Ureter (tissue), 1 donor: ENCODE results near the gene RASGRP2. TPM values are rescaled to one million over a fixed set of nuclear protein-coding genes. Genes with fewer than 3 reads are reported as not detected.

Source experiments
- DNase-seq: peaks from one replicate; pipeline ENCODE4 v3.0.0-alpha.2; 2020; ENCODE audit warnings: low spot score
- total RNA-seq: library from RNA; stranded (reverse); gene quantifications from one replicate; pipeline ENCODE4 v1.2.4, GENCODE V29; 2023
- donor health status: DM: yes; HTN: yes; CAD: no.

RASGRP2 gene
- total RNA-seq, 1 donor from 2014 or later = 23.3 TPM

DNA sequence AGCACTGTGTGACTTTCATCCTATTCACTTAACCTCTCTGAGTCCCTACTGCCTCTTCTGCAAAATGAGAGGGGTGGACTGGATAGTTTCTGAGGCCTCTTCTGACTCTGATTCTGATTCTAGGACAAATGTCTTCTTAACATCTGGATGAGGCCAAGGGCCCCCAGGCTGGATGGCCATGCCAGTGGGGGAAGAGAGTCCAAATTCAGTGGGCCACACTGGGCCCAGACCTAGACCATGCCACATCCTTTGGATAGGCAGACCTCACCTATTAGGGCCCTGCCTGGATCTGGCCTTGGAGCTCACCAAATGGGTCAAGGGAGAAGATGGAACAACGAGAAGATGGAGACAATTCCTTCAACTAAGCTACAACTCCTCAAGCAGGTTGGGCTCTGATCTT, 45.5 kb downstream of the RASGRP2 start:
- DNase-seq = no peak

DNA sequence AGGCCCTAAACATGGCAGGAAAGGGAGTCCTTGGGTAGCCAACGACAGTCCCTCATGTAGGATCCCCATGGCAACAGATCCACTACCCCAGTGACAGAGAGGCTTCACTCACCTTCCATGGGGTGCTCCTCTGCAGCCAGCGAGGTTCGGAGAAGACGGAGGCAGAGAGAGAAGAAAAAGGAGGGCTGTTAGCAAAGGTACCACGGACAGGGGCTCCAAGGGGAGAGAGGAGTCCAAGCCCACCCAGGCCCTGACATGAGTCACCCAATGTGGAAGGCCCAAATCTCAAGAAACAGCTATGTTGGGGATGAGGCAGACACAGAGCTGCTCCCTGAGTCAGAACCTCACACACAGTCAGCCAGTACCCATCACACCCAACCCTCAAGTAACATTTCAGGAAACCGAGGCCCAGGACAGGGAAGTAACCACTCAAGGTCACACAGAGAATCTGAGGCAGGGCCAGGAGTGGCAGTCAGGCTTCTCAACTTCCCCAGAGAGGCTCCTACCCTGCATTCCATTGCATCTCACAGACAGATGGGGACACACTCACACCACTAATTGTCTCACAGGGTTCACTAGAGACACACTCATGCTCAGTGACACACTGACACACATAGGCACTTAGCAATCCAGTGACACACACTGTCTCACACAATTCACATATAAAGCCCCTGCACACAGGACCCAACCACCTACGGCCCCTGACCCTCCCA, 46.1 kb downstream of the RASGRP2 start:
- DNase-seq = no peak

DNA sequence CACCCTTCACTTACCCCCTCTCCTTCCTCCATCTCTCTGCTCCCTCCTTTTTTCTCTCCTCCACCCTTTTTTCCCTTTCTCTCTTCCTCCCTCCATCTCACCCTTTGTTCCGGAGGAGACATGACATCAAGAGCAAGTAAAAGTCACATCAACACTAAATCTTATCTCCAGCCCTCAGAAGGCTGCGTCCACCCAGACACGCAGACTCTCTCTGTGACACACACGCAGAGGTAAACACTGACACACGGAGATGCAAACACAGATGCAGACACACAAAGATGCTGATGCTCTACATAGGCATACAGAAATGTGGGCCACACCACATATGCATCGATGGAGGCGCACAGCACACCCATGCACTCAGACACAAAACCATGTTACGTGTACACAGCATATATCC, 47.9 kb downstream of the RASGRP2 start:
- no peak for DNase-seq

DNA sequence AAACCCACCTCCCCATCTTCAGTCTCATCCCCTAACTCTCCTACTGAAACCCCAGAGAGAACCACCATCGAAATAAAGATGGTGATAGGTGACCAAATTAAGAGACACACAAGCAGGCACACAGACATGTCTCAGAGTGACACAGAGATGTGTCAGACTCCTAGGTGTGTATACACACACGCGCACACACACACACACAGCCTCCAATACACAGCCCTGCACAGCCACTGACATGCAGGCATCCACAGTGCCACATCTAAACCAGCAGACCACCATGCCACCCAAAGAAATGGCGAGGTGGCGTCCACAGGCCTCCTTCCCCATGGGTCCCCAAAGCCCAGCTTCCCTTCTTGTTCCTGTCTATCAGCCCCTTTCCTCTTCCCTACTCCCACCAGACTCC, 48.4 kb downstream of the RASGRP2 start:
- DNase-seq = no peak

DNA sequence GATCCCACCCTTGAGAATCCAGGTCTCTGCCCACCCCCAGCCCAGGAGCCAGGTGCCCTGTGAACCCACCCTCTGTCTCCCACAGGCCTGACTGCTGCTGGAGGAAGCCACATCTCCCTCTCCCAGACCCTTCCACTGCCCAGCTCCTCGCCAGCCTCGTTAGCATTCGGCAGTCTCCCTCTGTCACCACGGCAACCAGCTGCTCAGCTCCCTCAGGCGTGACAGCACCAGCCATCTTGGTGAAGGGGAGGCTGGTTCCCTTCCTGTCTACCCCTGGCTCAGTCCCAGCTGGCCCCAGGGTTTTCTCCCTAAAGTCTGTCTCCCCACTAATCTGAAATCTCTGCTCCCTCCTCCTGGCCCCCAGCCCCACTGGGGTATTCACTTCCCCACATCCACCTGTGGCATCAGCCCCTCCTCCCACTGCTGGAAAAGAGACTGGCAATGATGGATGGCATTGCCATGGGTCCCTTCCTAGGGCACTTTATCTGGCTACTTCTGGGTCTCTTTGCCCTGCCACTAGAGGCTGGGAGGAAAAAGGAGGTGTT, 49.0 kb downstream of the RASGRP2 start:
- DNase-seq = no peak

DNA sequence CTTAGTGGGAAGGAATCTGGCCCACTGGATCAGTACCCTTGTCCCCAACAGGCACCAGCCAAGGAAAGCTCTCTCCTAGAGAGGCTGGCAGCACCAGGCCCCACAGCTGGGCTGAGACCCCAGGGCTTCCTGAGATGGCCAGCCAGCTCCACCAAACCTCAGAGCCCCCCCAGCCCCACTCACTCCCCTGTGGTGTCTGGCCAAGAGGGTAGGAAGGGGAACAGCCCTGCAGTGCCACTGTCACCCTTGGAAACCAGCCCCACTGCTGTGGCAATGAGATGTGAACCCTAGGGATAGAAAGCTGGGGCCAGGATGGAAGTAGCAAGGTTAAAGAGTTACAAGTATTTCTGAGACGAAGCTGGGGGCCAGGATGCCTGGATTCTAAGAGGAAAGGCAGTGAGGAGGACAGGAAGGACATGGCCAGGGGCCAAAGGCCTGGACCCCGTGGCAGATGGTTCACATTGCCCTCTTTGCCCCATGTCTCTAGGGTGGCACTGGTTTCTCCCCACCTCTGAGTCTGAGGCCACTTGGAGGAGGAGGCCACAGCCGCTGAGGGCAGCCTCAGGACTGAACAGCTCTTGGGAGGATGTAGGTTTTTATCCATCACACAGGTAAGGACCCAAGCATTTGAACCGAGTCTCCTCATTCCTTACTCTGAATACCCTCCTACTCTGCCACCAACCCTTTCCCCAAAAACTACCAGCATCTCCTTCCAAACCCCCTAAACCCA, 49.8 kb downstream of the RASGRP2 start:
- no peak for DNase-seq

DNA sequence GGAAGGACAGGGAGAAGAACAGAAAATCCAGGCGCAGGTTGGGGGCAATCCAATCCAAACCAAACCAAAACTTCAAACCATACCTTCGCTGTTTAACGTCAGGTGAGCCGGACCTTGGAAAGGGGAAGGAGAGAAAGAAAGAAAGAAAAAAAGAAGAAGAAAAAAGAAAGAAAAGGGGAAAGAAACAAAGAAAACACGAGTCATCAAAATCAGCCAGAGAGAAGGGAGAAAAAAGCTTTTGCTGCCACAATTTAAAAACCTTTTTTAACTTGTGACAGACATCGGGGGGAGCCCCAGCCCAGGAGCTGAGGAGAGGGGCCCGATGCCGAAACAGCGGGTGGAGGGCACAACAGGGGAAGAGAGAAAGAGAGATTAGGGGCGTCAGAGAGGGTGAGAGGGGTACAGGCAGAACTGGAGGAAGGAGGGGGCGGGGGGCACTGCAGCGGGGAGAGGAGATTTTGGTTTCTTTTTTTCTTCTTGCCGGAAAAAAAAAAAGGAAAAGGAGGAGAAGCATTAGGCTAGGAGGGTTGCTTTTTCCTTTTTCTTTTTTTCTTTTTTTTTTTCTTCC, 51.1 kb downstream of the RASGRP2 start:
- no peak for DNase-seq

DNA sequence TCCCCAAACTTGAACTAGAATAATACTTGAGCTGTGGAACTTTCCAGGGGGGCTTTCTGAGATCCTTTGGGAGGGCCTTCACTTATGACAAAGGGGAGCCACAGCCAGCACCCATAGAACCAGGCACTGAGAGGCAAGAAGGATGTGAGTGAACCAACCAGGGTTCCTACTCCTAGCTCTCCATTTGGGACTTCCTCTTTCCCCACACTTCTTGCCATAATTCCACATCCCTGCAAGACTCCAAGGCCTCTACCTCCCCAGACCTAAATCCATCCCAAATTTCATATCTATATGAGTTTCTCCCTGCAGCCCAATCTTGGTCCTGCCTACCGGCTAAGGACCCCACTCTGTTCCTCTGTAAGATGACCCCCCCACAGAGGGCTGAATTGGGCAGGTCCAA, 52.4 kb downstream of the RASGRP2 start:
- DNase-seq = no peak

DNA sequence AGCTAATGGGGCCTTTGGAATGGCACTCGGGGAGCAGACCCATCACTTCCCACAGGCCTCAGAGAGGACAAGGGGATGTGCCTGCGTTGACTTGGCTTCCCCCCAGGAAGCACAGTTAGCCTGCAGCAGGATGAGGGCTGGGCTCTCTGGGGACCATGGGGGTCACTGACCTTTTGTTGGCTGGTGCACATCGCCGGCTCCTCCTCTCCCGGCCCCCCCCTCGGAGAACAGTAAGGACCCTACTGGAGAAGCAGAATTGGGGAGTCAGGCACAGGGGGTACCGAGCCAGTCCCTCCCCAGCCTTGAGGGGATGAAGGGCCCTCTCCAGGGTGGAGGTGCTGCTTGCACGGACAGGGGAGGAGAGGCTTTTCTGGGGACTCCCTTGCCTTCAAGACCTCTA, 53.7 kb downstream of the RASGRP2 start:
- no peak for DNase-seq

DNA sequence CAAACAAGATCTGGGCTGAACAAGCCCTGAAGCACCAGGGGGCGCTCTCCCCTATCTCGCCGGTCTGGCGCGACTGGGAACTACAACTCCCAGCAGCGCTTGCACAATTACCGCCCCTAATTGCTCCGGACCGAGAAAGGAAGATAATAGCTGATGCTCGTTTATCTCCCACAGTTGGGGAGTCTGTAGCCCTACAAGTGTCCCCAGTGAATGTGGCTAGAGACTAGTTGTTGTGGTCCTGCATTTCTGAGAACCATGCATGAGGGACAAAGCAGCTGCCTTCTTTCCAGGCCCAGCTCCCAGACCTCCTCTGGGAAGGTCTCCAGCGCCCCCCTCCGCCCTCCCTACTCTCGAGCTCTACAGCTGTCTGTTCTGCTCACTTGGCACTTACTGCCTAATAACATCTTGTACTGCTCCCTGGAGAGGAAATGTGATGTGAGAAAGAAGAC, 55.4 kb downstream of the RASGRP2 start:
- peak; percentile 87 for DNase-seq

DNA sequence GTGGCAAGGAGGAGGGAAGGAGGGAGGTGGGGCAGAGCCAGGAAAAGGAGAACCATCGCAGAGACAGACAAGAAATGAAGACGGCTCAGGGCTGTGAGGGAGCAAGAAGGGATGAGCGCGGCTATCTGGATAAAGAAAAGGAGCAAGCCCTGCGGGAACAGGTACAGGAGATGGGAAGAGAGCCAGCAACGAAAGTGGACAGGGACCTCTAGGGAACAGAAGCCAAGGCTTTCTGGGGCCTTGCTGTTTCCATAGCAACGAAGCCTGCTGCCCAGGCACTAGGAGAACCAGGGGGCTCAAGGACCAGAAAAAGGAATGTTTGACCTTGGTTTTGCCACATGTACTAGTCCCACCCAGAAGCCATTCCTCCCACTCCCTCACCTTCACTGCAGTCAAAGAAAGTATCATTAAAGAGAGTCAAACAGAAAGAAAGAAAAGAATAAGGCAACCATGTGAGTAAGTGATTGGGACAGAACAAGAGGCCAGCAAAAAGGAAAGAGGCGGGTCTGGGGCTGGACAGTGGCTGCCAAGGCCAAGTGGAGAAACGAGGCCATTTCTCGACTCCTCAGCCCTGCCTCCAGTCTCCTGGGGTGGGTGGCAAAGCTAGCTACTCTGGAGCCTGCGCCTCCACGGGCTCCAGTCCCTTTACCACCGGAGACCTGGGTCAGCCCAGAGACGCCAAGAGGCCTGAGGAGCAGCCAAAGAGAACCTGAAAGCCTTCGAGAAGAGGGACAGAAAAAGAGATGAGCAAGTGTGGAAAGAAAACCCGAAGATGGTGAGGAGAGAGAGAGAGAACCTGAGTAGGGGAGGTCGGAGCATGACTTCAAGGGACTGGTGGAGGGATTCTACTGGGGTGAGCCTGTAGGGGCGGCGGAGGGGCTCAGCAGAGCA, 56.1 kb downstream of the RASGRP2 start:
- DNase-seq = no peak

DNA sequence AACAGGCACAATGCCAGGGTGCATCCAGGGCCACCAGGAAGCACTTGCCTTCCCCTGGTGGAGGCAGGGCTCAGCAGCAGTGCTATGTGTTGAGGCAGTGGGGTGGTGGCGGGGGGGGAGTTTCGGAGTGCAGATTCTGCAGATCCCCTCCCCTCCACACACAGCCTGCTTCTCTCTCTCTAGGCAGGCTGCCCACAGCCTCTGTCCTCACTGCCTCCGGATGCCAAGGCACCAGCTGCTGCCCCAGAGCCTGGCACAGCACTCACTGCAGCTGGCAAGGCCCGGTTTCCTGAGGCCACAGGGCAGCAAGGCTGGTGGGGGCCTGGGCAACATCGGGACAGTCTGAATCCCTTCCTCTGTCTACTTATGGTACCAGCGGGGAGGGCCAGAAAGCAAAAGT, 56.7 kb downstream of the RASGRP2 start:
- no peak for DNase-seq

DNA sequence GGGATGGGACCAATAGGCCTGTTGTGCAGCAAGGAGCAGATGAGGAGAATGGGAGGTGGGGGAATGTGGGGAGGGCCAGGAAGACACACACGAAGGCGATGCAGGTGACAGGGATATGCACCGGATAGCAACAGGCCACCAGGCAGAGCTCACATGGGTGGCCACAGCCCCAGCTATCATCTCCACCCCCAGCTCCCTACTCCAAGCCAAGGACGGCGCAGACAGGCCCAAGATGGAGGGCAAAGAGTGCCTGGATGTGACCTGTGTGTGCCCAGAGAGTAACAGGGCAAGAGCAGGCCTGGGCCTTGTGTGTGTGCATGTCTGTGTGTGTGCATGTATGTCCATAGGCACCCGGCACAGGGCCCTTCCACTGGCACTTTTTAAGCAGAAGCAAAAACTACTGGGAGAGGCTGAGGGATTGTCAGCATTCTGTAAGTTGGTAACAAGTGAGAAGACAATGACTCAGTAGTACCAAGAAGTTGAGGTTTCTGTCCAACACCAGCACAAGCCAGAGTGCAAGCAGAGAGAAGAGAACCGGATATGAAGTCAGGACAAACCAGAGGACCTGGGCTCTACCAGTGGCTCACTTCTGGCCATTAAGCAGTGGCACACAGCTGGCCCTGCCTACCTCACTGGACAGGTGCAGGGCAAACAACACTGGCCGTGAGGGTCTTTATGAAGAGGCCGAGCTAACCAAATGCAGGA, 57.3 kb downstream of the RASGRP2 start:
- no peak for DNase-seq

DNA sequence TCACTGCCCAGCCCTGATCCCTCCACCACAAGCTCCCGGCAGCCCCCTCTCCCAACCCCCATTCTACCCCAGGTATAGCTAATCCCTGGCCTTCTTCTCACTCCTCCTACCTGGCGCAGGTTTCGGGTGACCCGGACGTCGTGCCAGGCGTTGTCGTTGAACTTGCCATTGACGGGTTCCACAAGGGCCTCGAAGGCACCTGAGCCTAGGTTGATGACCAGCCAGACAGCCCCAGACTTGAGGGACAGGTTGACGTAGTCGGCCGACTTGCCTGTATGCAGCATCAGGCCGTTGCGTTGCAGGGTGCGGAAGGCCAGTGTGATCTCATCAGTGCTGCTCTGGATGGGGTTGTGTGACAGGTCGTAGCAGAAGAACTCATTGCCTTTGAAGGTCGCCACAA, 58.4 kb downstream of the RASGRP2 start:
- DNase-seq = no peak

DNA sequence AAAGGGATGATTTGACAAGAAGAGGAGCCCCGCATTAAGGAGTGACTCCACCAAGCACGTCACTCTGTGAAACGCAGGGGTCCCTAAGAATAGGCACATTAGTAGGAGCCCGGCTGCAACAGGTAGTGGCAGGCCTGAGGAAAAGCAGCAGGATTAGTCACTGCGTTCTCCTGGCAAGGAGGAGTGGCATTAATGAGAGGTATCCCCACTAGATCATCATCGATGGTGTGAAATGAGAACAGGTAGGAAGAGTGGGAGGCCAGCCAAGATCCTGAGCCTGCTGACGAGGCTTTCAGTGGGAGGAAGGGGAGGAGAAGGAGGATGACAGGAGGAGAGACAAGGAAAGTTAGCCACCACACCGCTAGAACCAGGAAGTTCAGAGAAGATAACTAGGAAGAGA, 59.6 kb downstream of the RASGRP2 start:
- no peak for DNase-seq

DNA sequence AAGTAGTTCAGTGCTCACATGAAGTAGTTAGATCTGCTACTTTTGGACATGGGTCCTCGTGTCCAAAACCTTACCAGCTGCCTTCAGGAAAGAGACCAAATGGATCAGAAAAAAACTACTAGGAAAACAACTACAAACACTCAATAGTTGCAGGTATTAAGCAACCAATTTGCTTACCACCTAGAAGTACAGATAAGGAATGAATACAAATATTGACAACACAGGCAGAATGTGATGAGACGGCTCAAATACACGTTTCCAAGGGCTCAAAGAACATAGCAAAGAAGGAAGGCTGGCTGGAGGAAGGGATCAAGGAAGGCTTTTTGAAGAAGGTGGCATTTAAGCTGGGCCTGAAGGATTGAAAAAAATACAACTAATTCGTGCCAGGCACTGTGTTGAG, 62.8 kb downstream of the RASGRP2 start:
- DNase-seq = no peak

DNA sequence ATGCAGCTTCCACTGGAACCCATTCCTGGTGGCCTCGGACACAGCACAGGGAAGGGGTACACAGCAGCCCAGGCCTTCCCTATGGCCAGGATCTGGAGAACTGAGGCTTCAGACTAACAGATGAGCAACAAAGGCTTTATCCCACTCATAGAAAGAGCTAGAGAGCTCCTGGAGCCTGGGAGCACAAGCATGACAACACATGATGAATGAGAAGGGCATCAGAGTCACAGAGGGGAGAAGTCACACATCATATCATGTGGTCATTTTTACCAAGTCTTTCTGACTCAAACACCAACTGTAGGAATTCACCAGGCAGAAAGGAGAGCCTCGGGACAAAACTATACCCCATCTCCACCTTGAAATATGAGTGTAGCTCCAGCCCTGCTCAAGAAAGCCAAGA, 64.1 kb downstream of the RASGRP2 start:
- no peak for DNase-seq

DNA sequence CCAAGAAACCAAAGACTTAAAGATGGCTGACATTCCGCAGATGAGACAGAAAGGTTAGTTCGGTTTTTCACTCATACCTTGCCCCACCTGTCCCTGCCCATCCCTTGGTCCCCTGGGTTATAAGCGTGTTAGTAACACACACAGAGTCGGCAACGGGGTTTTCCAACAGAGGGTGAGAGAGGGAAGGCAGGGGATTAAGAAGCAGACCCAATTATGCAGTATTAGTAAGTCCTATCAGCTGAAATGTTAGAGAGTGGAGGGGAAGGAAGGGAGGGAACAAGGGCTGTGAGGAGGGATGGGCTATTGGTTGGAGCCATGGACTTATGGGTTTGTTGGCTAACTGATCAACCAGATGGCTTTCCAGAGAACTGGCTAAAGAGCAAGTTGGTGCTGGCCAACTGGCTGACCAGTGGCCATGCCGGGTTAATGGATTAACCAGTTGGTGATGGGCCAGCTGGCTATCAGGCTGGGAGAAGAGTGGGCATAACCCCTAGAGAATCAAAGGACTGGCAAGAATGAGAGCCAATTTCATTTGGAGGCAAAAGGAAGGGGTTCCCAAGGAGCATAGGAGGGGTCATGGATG, 66.4 kb downstream of the RASGRP2 start:
- no peak for DNase-seq
